ENCODE measurements around the gene MRPL4.

- no peak for TF ChIP-seq POLR2AphosphoS5 (IDR thresholded peaks at IDR 0.05; ENCODE audit: insufficient read depth in 1 of 2, low read depth in 1 of 2)
- TF ChIP-seq, protein P1, sequence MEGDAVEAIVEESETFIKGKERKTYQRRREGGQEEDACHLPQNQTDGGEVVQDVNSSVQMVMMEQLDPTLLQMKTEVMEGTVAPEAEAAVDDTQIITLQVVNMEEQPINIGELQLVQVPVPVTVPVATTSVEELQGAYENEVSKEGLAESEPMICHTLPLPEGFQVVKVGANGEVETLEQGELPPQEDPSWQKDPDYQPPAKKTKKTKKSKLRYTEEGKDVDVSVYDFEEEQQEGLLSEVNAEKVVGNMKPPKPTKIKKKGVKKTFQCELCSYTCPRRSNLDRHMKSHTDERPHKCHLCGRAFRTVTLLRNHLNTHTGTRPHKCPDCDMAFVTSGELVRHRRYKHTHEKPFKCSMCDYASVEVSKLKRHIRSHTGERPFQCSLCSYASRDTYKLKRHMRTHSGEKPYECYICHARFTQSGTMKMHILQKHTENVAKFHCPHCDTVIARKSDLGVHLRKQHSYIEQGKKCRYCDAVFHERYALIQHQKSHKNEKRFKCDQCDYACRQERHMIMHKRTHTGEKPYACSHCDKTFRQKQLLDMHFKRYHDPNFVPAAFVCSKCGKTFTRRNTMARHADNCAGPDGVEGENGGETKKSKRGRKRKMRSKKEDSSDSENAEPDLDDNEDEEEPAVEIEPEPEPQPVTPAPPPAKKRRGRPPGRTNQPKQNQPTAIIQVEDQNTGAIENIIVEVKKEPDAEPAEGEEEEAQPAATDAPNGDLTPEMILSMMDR (IDR thresholded peaks at IDR 0.05) = no peak
These were observed 6.7 kb upstream of the MRPL4 start for GRCh38 chr19:10245189-10245939.
